GM21528 (cell line): ENCODE measurements around the gene SHCBP1.

ENCODE experiments used
- ATAC-seq: cut with Tn5 transposase; IDR thresholded peaks from one replicate; pipeline ENCODE4 v1.9.1; 2021; ENCODE audit warnings: mild to moderate bottlenecking, moderate library complexity; ENCODE audit not compliant: unreplicated experiment, low FRiP score

The SHCBP1 gene

GRCh38 chr16:46549477-46549876, 71.7 kb downstream of the SHCBP1 start:
- ATAC-seq: no peak
